NCI-H1092 treated with DMSO at 0.1 percent for 48 hours (cell line): ENCODE measurements around the gene USP7.
A peak's percentile ranks its signal among the peaks of the same experiment; 100 is the strongest.
"Not testable (repeated sequence)": the region's sequence is repeated elsewhere in the genome, so short reads cannot be mapped to it uniquely, and the experiment has no call there.

Source experiments
- DNase-seq: peaks from one replicate; lab custom pipeline; 2025; lab: John Stamatoyannopoulos, UW

USP7 gene

GRCh38 chr16:8923199-8923598 is 40.5 kb downstream of the USP7 start:
- no peak for DNase-seq

- DNase-seq, result no peak
These were observed 42.2 kb downstream of the USP7 start for GRCh38 chr16:8921347-8921984.

GRCh38 chr16:8920645-8921346 is 42.9 kb downstream of the USP7 start:
- no peak for DNase-seq

- no peak for DNase-seq
These were observed 43.7 kb downstream of the USP7 start for GRCh38 chr16:8919934-8920462.

GRCh38 chr16:8919089-8919933 is 44.4 kb downstream of the USP7 start:
- DNase-seq, result no peak

- DNase-seq, result not testable (repeated sequence)
These were observed 46.4 kb downstream of the USP7 start for GRCh38 chr16:8917336-8917735.

GRCh38 chr16:8916541-8917225 is 47.0 kb downstream of the USP7 start:
- no peak for DNase-seq

- DNase-seq, result no peak
These were observed 47.9 kb downstream of the USP7 start for GRCh38 chr16:8915722-8916301.

GRCh38 chr16:8914098-8914497 is 49.6 kb downstream of the USP7 start:
- DNase-seq, result no peak

GRCh38 chr16:8912793-8913192 is 50.9 kb downstream of the USP7 start:
- no peak for DNase-seq

- DNase-seq, result no peak
These were observed 52.9 kb downstream of the USP7 start for GRCh38 chr16:8910811-8911210.

- no peak for DNase-seq
These were observed 54.8 kb downstream of the USP7 start for GRCh38 chr16:8908810-8909468.

- no peak for DNase-seq
These were observed 56.6 kb downstream of the USP7 start for GRCh38 chr16:8907096-8907495.

- DNase-seq, result no peak
These were observed 57.7 kb downstream of the USP7 start for GRCh38 chr16:8905795-8906591.

GRCh38 chr16:8905168-8905762 is 58.4 kb downstream of the USP7 start:
- DNase-seq, result peak; percentile 7

- no peak for DNase-seq
These were observed 59.7 kb downstream of the USP7 start for GRCh38 chr16:8904018-8904430.

- no peak for DNase-seq
These were observed 60.7 kb downstream of the USP7 start for GRCh38 chr16:8903004-8903403.

GRCh38 chr16:8901320-8901861 is 62.3 kb downstream of the USP7 start:
- no peak for DNase-seq

GRCh38 chr16:8900343-8900742 is 63.4 kb downstream of the USP7 start:
- no peak for DNase-seq
